Activated CD4-positive, alpha-beta T cell treated with anti-CD3 and anti-CD28 coated beads for 48 hours (primary cell): ENCODE data around the gene GNG11.
"Not testable (repeated sequence)": the region's sequence is repeated elsewhere in the genome, so short reads cannot be mapped to it uniquely, and the experiment has no call there.

Experiments
- DNase-seq: peaks from one replicate; pipeline ENCODE4 v3.0.0-alpha.2; 2020

Gene GNG11

DNA sequence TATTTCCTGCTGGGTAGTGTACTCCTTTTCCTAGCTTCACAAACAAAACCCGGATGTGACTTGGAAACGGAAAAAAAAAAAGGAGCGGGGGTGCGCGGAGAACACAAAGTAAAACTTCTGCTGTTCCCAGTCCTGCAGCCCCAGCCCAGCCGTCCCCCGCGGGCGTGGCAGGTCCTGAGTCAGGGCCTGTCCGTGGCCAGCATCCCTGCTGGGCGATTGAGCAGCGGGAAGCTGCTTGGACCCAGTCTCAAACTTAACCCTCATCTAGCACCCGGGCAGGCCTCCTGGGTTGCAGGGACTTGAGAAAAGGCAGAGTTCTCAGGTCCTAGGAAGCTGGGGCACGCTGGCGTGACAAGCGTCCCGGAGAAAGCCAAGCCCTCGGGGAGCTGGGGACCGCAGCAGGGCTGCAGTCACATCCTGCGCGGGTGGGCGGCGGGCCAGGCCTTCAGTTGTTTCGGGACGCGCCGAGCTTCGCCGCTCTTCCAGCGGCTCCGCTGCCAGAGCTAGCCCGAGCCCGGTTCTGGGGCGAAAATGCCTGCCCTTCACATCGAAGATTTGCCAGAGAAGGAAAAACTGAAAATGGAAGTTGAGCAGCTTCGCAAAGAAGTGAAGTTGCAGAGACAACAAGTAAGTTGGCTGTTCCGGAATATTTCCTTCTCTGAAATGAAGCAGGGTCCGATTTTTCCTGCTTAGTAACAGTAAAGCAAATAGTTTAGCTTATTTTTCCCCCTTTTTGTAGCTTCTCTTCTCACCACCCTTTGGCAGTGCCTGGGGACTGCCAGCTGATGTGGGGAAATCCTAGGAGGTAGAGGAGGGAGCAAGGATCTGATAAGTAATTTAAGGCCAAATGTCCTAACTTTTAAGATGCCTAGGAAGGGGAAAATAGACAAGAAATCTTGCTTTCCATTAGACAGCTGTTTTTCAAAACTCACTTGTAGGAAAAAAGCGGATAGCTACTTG is at the start of gene GNG11:
Gene GNG11, plus strand, starts transcription at position 129 of the 960 bp plus-strand sequence. Its CDS starts 403 bp downstream, at position 532.
- DNase-seq: peak; percentile 52

- DNase-seq: no peak
Observed at GRCh38 chr7:93873998-93874574, 47.4 kb upstream of the GNG11 start.

DNA sequence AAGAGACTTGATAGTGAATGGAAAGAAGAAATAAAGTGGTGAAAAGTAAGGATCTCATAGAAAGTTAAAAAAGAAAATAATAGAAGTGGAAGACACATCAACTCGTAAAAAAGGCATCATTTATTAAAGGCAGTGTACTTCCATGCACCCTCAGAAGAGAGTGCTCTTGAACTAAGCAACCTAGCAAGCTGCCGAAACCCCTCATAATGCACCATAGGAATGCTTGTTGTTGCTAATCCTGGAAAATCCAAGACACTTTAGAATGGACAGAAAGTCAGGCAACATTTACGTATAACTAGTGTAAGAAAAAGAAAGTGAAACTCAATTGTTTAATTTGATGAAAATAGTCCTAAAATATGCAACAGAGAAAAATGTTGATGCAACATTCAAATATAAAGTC is 43.8 kb upstream of the GNG11 start:
- DNase-seq: no peak

DNA sequence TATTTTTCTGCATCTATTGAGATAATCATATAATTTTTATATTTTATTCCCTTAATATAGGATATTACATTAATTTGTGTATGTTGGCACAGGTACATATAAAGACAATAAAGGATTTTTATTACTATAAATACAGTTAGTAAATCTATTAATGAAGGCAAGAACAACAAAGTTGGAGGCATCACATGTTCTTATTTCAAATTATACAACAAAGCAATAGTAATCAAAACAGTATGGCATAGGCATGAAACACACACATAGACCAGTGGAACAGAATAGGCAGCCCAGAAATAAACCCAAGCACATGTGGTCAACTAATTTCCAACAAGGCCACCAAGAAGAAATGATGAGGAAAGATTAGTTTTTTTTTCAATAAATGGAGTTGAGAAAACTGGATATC is 42.2 kb upstream of the GNG11 start:
- no peak for DNase-seq

- DNase-seq: no peak
Observed at GRCh38 chr7:93882468-93882867, 39.1 kb upstream of the GNG11 start.

- no peak for DNase-seq
Observed at GRCh38 chr7:93883078-93883916, 38.2 kb upstream of the GNG11 start.

DNA sequence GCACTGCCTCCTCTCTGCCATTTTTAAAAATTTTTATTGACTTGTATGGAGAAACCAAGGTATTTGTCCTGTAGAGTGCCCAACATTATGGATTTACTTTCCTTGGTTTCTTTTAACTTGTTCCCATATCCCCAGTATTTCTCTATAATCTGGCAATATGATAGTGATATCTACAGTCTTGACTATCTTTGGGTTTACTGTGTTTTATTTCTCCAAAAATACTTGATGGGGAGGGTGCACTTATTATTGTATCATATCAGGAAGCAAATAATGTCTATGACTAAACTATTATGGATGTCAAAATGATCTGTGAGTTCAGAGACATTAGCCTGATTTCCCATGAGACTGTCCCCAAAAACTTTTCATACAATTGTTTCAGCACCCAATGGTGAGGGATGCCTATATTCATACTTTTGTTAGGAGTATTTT is 37.6 kb upstream of the GNG11 start:
- DNase-seq: no peak

- DNase-seq: no peak
Observed at GRCh38 chr7:93884541-93884940, 37.0 kb upstream of the GNG11 start.

- no peak for DNase-seq
Observed at GRCh38 chr7:93889261-93889660, 32.3 kb upstream of the GNG11 start.

GRCh38 chr7:93890041-93890463 is 31.5 kb upstream of the GNG11 start:
- peak; percentile 11 for DNase-seq

DNA sequence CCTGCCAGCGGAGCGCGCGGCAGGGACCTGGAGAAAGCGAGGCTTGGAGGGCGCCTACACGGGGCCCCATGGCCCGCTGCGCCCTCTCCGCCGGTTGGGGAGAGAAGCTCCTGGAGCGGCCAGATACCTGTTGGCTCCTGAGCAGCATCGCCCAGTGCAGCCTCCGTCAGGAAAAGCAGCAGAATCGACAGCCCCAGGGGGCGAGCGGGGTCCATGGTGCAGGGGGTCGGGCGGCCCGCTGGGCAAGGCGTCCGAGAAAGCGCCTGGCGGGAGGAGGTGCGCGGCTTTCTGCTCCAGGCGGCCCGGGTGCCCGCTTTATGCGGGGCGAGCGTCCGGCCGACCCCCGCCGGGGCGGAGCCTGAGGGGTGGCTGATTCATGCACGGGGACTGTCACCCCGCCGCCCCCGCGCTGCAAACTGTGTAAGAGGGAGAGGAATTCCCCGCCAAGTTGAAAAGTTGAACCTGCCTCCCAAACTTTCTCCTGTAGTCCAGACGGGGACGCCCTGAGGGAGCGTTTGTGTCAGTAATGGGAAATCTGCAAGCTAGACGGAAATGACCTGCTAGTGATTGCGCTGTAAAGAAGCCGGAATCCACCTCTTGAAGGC is 31.0 kb upstream of the GNG11 start, which contains the start of gene TFPI2:
Gene TFPI2, minus strand, starts transcription at position 290 of the 605 bp plus-strand sequence. Its CDS starts 75 bp downstream, at position 215.
- peak; percentile 23 for DNase-seq

DNA sequence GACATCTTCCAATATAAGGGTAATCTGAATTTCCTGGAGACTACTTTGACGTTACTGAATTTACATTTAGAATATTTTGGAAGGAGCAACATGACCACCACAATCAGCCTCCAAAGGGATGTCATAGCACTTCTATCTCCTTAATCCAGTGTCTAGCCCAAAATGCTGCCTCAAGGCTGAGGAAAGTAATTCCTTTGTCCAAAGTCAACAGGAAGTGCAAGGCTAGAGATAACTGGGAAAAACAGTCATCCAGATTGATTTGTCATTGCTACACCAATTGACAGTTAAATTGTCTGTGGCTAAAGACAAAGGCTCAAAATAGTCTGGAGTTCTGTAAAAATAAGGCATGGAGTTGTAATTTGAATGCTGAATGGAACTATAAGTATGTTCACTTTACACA is 27.1 kb upstream of the GNG11 start:
- no peak for DNase-seq

DNA sequence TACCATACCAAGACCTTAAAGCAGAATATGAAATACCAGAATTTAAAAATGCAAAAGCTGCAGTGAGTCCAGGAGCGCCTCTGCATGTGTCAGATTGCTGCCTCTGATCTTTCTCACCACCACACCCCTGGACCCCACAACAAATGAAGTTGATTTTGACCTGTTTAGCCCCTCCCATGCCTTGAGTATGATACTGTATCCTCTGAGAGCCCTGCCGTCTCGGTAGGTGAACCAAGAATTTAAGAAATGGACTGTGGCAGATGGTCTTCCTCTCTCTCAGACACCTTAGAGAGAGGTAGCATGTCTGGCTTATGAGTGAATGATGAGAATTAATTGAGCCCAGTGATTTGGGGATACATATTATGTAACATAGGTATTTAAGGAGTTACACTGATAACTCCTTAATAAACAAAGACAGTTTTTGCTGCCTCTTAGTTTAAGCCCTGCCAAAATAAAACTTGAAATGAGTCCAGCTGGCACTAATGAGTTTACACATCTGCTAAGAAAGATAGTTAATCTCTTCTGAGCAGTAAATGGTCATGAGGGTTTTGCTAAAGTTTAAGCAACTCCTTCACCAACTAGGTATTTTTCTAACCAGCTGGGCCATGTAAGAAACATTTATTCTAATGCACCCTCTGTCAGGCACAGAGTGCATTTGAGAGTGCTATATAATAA is 26.4 kb upstream of the GNG11 start:
- no peak for DNase-seq

- DNase-seq: no peak
Observed at GRCh38 chr7:93895859-93896600, 25.5 kb upstream of the GNG11 start.

DNA sequence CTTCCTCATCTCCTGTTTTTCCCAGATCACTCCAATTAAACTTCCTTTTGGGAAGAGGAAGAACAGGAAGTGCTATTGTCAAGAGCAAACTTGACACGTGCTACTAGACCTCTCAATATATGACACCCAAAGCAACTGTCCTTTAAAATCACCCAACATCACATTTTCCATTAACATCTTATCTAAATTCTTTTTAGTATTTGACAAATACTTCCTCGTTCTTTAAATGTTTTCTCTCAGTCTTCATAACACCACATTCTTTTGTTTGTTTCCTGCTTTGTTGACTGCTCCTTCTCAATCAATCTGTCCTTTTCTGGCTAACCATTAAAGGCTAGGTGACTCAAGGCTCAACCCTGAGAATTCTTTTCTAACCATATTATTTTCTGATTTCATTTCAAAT is 23.9 kb upstream of the GNG11 start:
- no peak for DNase-seq

- no peak for DNase-seq
Observed at GRCh38 chr7:93902777-93903423, 18.6 kb upstream of the GNG11 start.

GRCh38 chr7:93906267-93906666 is 15.3 kb upstream of the GNG11 start, which contains the start of gene GNGT1:
Gene GNGT1, plus strand, starts transcription at chr7:93906567. Its CDS starts 180 bp downstream, at chr7:93906747.
- no peak for DNase-seq

GRCh38 chr7:93910076-93910994 is 11.2 kb upstream of the GNG11 start:
- DNase-seq: no peak

DNA sequence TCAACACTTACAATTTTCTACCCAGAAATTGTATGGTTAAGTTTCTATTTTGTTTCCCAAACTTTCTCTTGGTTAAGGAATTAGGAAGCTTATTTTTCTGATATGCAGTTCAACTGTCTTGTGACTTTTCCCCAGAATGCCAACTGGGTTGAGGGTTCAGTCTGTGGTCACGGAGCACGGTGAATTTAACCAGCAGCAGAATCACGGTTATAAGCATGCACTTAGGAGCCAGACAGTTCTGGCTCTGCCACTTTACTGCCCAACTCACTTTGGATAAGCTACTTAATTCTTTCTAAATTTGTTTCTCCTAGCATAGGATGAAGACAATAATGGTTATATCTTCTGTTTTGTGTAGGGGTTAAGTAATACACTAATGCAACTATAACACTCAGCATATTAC is 10.3 kb upstream of the GNG11 start:
- not testable (repeated sequence) for DNase-seq
